Stimulated activated CD8-positive, alpha-beta memory T cell treated with anti-CD3 and anti-CD28 coated beads, Interleukin-15, amount 100 ng/mL, for 4 hours (primary cell): ENCODE results near the gene TANC1.

Experiments used
- DNase-seq, 2 donors: peaks; one replicate each; pipeline ENCODE4 v3.0.0-alpha.2; 2020; ENCODE audit warnings: low read depth in 2 of 2

Gene TANC1

GRCh38 chr2:159224061-159224813 lies 255.8 kb downstream of the TANC1 start:
- no peak for DNase-seq

- DNase-seq, result no peak
These were observed 256.9 kb downstream of the TANC1 start for GRCh38 chr2:159225025-159226016.

GRCh38 chr2:159226059-159226461 lies 257.6 kb downstream of the TANC1 start:
- peak in 1 of 2 donors; percentile 20 for DNase-seq

GRCh38 chr2:159226608-159227385 lies 258.4 kb downstream of the TANC1 start:
- no peak for DNase-seq

GRCh38 chr2:159227467-159227866 lies 259.0 kb downstream of the TANC1 start:
- no peak for DNase-seq

- no peak for DNase-seq
These were observed 259.7 kb downstream of the TANC1 start for GRCh38 chr2:159228081-159228581.

GRCh38 chr2:159229476-159230144 lies 261.2 kb downstream of the TANC1 start:
- DNase-seq, result no peak

- no peak for DNase-seq
These were observed 261.9 kb downstream of the TANC1 start for GRCh38 chr2:159230145-159230877.

GRCh38 chr2:159232456-159233170 lies 264.2 kb downstream of the TANC1 start:
- no peak for DNase-seq

GRCh38 chr2:159234868-159235267 lies 266.4 kb downstream of the TANC1 start:
- no peak for DNase-seq

- DNase-seq, result no peak
These were observed 275.1 kb downstream of the TANC1 start for GRCh38 chr2:159243529-159243928.

GRCh38 chr2:159246325-159246988 lies 278.0 kb downstream of the TANC1 start:
- DNase-seq, result no peak

GRCh38 chr2:159249990-159250715 lies 281.7 kb downstream of the TANC1 start:
- DNase-seq, result no peak

GRCh38 chr2:159251296-159252173 lies 283.1 kb downstream of the TANC1 start:
- DNase-seq, result no peak

GRCh38 chr2:159252905-159253304 lies 284.5 kb downstream of the TANC1 start:
- no peak for DNase-seq

- no peak for DNase-seq
These were observed 287.7 kb downstream of the TANC1 start for GRCh38 chr2:159256159-159256558.

- no peak for DNase-seq
These were observed 293.8 kb downstream of the TANC1 start for GRCh38 chr2:159262226-159262625.

- DNase-seq, result no peak
These were observed 294.5 kb downstream of the TANC1 start for GRCh38 chr2:159262904-159263303.
